Stomach smooth muscle (tissue), 2 donors: ENCODE measurements around the gene MBNL2.

Experiments
- H3K27ac ChIP-seq: one replicate; pipeline ENCODE4 v1.7.0; 2013; ENCODE audit warnings: mild to moderate bottlenecking, low read length, inconsistent platforms
- H3K27me3 ChIP-seq, 2 donors: one replicate each; pipeline ENCODE4 v1.7.0; 2013; ENCODE audit warnings: low read length in 2 of 2; ENCODE audit not compliant: insufficient read depth in 2 of 2, control insufficient read depth in 1 of 2
- H3K36me3 ChIP-seq, 2 donors: one replicate each; pipeline ENCODE4 v1.7.0; 2013; ENCODE audit warnings: low read length in 2 of 2; ENCODE audit not compliant: control insufficient read depth in 2 of 2, insufficient read depth in 2 of 2
- H3K4me1 ChIP-seq: one replicate; pipeline ENCODE4 v1.7.0; 2013; ENCODE audit warnings: low read length; ENCODE audit not compliant: control insufficient read depth, insufficient read depth
- H3K4me3 ChIP-seq, 2 donors: one replicate each; pipeline ENCODE4 v1.7.0; 2013; ENCODE audit warnings: low read length in 2 of 2
- H3K9ac ChIP-seq, 2 donors: one replicate each; pipeline ENCODE4 v1.7.0; 2013; ENCODE audit warnings: low read length in 2 of 2, mild to moderate bottlenecking in 1 of 2
- H3K9me3 ChIP-seq, 2 donors: one replicate each; pipeline ENCODE4 v1.7.0; 2013; ENCODE audit warnings: low read length in 2 of 2; ENCODE audit not compliant: control insufficient read depth in 2 of 2
- donor health status: healthy.
- donor health status: Pancreatic carcinoma.

Gene MBNL2

GRCh38 chr13:97223711-97224541 is 1.8 kb downstream of the MBNL2 start:
- Histone ChIP-seq H3K9me3 (no peaks in the 10 kb centered on the region), H3K27me3 (no peaks in the 10 kb centered on the region), H3K9ac (peak overlapping the region; percentile 47 to 97), H3K36me3 (no peaks in the 10 kb centered on the region), H3K27ac (peak overlapping the region; percentile 89), H3K4me3 (peak overlapping the region; percentile 83), H3K4me1 (peaks cover 21% of the 10 kb centered on the region)

- Histone ChIP-seq H3K36me3 (no peaks in the 10 kb centered on the region), H3K9me3 (no peaks in the 10 kb centered on the region), H3K9ac (peak overlapping the region; percentile 68 to 97), H3K27ac (peak overlapping the region; percentile 89), H3K4me3 (peak overlapping the region; percentile 83), H3K27me3 (no peaks in the 10 kb centered on the region), H3K4me1 (peaks cover 21% of the 10 kb centered on the region)
These were observed 2.6 kb downstream of the MBNL2 start for GRCh38 chr13:97224544-97225300.

- peak overlapping the region; percentile 89 for H3K27ac ChIP-seq
- H3K9me3 ChIP-seq, result no peaks in the 10 kb centered on the region
- H3K9ac ChIP-seq, result peak overlapping the region; percentile 68 to 97
- peaks cover 25% of the 10 kb centered on the region for H3K4me1 ChIP-seq
- H3K4me3 ChIP-seq, result peak overlapping the region; percentile 83
- H3K36me3 ChIP-seq, result no peaks in the 10 kb centered on the region
- H3K27me3 ChIP-seq, result no peaks in the 10 kb centered on the region
These were observed 3.4 kb downstream of the MBNL2 start for GRCh38 chr13:97225533-97225932.

- Histone ChIP-seq H3K4me1 (peaks cover 25% of the 10 kb centered on the region), H3K27me3 (no peaks in the 10 kb centered on the region), H3K36me3 (no peaks in the 10 kb centered on the region), H3K9ac (peak overlapping the region in 1 of 2 donors; percentile 97), H3K9me3 (no peaks in the 10 kb centered on the region), H3K4me3 (peak overlapping the region; percentile 83), H3K27ac (peak overlapping the region; percentile 89)
These were observed 3.9 kb downstream of the MBNL2 start for GRCh38 chr13:97226013-97226412.

GRCh38 chr13:97226788-97227627 is 4.9 kb downstream of the MBNL2 start:
- H3K4me1 ChIP-seq, result peaks cover 24% of the 10 kb centered on the region
- H3K9ac ChIP-seq, result peak overlapping the region; percentile 6 to 97
- peak overlapping the region; percentile 50 to 83 for H3K4me3 ChIP-seq
- H3K9me3 ChIP-seq, result no peaks in the 10 kb centered on the region
- H3K36me3 ChIP-seq, result peaks cover 4 to 5% of the 10 kb centered on the region in 2 donors
- peak overlapping the region; percentile 89 for H3K27ac ChIP-seq
- H3K27me3 ChIP-seq, result no peaks in the 10 kb centered on the region

GRCh38 chr13:97228850-97229521 is 6.9 kb downstream of the MBNL2 start:
- H3K27ac ChIP-seq, result no peak overlapping the region
- H3K9me3 ChIP-seq, result no peaks in the 10 kb centered on the region
- no peak overlapping the region for H3K4me3 ChIP-seq
- peaks cover 38% of the 10 kb centered on the region for H3K4me1 ChIP-seq
- H3K27me3 ChIP-seq, result no peaks in the 10 kb centered on the region
- peaks cover 4 to 5% of the 10 kb centered on the region in 2 donors for H3K36me3 ChIP-seq
- no peak overlapping the region for H3K9ac ChIP-seq

GRCh38 chr13:97229699-97230098 is 7.6 kb downstream of the MBNL2 start:
- H3K4me3 ChIP-seq, result no peak overlapping the region
- H3K9ac ChIP-seq, result no peak overlapping the region
- no peak overlapping the region for H3K27ac ChIP-seq
- peaks cover 45% of the 10 kb centered on the region for H3K4me1 ChIP-seq
- no peaks in the 10 kb centered on the region for H3K9me3 ChIP-seq
- H3K36me3 ChIP-seq, result peaks cover 4 to 5% of the 10 kb centered on the region in 2 donors
- no peaks in the 10 kb centered on the region for H3K27me3 ChIP-seq

- H3K27ac ChIP-seq, result no peak overlapping the region
These were observed 9.1 kb downstream of the MBNL2 start for GRCh38 chr13:97231118-97231828.

GRCh38 chr13:97231829-97232196 is 9.7 kb downstream of the MBNL2 start:
- H3K4me1 ChIP-seq, result peaks cover 49% of the 10 kb centered on the region
- H3K27ac ChIP-seq, result no peak overlapping the region

More at GRCh38 chr13:97231118-97231828, 9.1 kb downstream of the MBNL2 start:
- Histone ChIP-seq H3K27me3 (no peaks in the 10 kb centered on the region), H3K4me3 (no peak overlapping the region), H3K36me3 (peaks cover 4 to 5% of the 10 kb centered on the region in 2 donors), H3K4me1 (peaks cover 48% of the 10 kb centered on the region), H3K9ac (no peak overlapping the region), H3K9me3 (no peaks in the 10 kb centered on the region)

More at GRCh38 chr13:97231829-97232196, 9.7 kb downstream of the MBNL2 start:
- Histone ChIP-seq H3K9me3 (no peaks in the 10 kb centered on the region), H3K9ac (no peak overlapping the region), H3K36me3 (peaks cover 4 to 5% of the 10 kb centered on the region in 2 donors), H3K27me3 (no peaks in the 10 kb centered on the region), H3K4me3 (no peak overlapping the region)
